K562 (cell line): ENCODE data around the gene STAB1. TPM values are rescaled to one million over a fixed set of nuclear protein-coding genes. Genes with fewer than 3 reads are reported as not detected.

Experiments used
- ATAC-seq: fragments of 200-7000 bp; cut with Tn5 transposase; 3 replicates; pipeline ENCODE4 v1.9.1; 2020; ENCODE audit warnings: moderate library complexity
- BruUV-seq: library from RNA; stranded (reverse); fragments of 400-500 nt; replicated peaks from 2 replicates; lab custom pipeline; 2021; lab: Mats Ljungman, UMichigan
- CTCF ChIA-PET: fragments of 300-600 bp; formaldehyde crosslinking; extraction: SDS; loops from one replicate; lab custom pipeline; 2021; ENCODE audit warnings: low intra/inter-chr PET ratio; lab: Yijun Ruan, JAX
- POLR2A ChIA-PET: fragments of 300-600, 350-650 bp; sonication (Branson Sonifier 250); formaldehyde crosslinking; extraction: SDS; loops from one replicate; lab custom pipeline; 2021; ENCODE audit warnings: antibody characterized with exemption, inconsistent platforms; lab: Yijun Ruan, JAX
- DNase-seq, 4 experiments: peaks; one replicate each; pipeline versions ENCODE4 v3.0.0 to v3.0.0-alpha.2; 2011 to 2018; ENCODE audit warnings: low spot score in 3 of 4, mixed read lengths in 3 of 4; ENCODE audit errors: extremely low read depth in 1 of 4
- FAIRE-seq: peaks from 2 replicates; lab custom pipeline; 2011; peaks lifted over from hg19 to GRCh38; lab: Jason Lieb, UNC
- H2AFZ ChIP-seq: 2 replicates; pipeline ENCODE4 v1.6.0; 2011; ENCODE audit warnings: low read depth, low read length, control low read depth, inconsistent platforms
- H3K27ac ChIP-seq: fragments of 200-600 bp; 3 replicates; pipeline ENCODE4 v1.8.0; 2011; ENCODE audit warnings: low read depth, mild to moderate bottlenecking, control low read depth, inconsistent platforms, low read length, moderate library complexity, mixed read lengths; ENCODE audit errors: extremely low read depth
- H3K27me3 ChIP-seq, 2 experiments: fragments of 300-600 bp in 1 of 2; 2 replicates in 1 of 2; 3 replicates in 1 of 2; pipeline versions ENCODE4 v1.6.0 to v1.8.0; 2011; ENCODE audit warnings: inconsistent platforms in 2 of 2, low read length in 2 of 2, mild to moderate bottlenecking in 1 of 2, mixed read lengths in 1 of 2, moderate library complexity in 1 of 2; ENCODE audit not compliant: control insufficient read depth in 2 of 2, insufficient read depth in 2 of 2
- H3K36me3 ChIP-seq: fragments of 300-600 bp; 3 replicates; pipeline ENCODE4 v1.8.0; 2011; ENCODE audit warnings: mild to moderate bottlenecking, low read length, inconsistent platforms; ENCODE audit not compliant: control insufficient read depth, insufficient read depth
- H3K4me1 ChIP-seq, 2 experiments: fragments of 200-600 bp in 1 of 2; replicated peaks in 1 of 2; 2 replicates in 1 of 2; 3 replicates in 1 of 2; pipeline versions ENCODE4 v1.5.1 to v1.8.0; 2011; ENCODE audit warnings: inconsistent platforms in 2 of 2, low read length in 2 of 2, mild to moderate bottlenecking in 1 of 2, mixed read lengths in 1 of 2, moderate library complexity in 1 of 2; ENCODE audit not compliant: control insufficient read depth in 2 of 2, insufficient read depth in 2 of 2
- H3K4me2 ChIP-seq: 2 replicates; pipeline ENCODE4 v1.6.1; 2011; ENCODE audit warnings: low read length, control low read depth, inconsistent platforms, mixed read lengths; ENCODE audit not compliant: insufficient read depth
- H3K4me3 ChIP-seq: fragments of 200-600 bp; sonication (generic), shearing (Covaris generic); 2 replicates; pipeline ENCODE4 v1.5.1; 2016; ENCODE audit warnings: control low read depth, inconsistent platforms
- H3K79me2 ChIP-seq: fragments of 200-600 bp; 3 replicates; pipeline ENCODE4 v1.8.0; 2011; ENCODE audit warnings: low read length, inconsistent platforms; ENCODE audit not compliant: control insufficient read depth, insufficient read depth
- H3K9ac ChIP-seq, 2 experiments: 2 replicates each; pipeline versions ENCODE4 v1.6.0 to v1.6.1; 2011; ENCODE audit warnings: low read depth in 2 of 2, low read length in 2 of 2, control low read depth in 1 of 2, inconsistent platforms in 1 of 2, mild to moderate bottlenecking in 1 of 2, mixed read lengths in 1 of 2; ENCODE audit not compliant: insufficient read depth in 1 of 2
- H3K9me1 ChIP-seq: one replicate; pipeline ENCODE4 v1.6.0; 2011; ENCODE audit warnings: inconsistent platforms, mild to moderate bottlenecking, low read length, moderate library complexity; ENCODE audit not compliant: control insufficient read depth, insufficient read depth
- H3K9me3 ChIP-seq: replicated peaks from 2 replicates; pipeline ENCODE4 v1.5.1; 2011; ENCODE audit warnings: low read depth, low read length, inconsistent platforms; ENCODE audit not compliant: control insufficient read depth, insufficient read depth
- H4K20me1 ChIP-seq: replicated peaks from 2 replicates; pipeline ENCODE4 v1.6.1; 2011; ENCODE audit warnings: low read length, inconsistent platforms, mixed read lengths; ENCODE audit not compliant: control insufficient read depth, insufficient read depth
- HNRNPLL ChIP-seq: fragments of 200-400 bp; formaldehyde crosslinking; IDR thresholded peaks from 2 replicates; pipeline ENCODE4 v1.6.1; 2017; ENCODE audit warnings: low read length, low read depth, mild to moderate bottlenecking; ENCODE audit not compliant: poor library complexity, severe bottlenecking
- POLR2G ChIP-seq: fragments of 200-400 bp; formaldehyde crosslinking; IDR thresholded peaks from 2 replicates; pipeline ENCODE4 v1.6.1; 2017; ENCODE audit warnings: low read depth, mild to moderate bottlenecking, antibody characterized with exemption, low read length, moderate library complexity
- SNAPC5 ChIP-seq: fragments of 250-450 bp; sonication (Bioruptor Pico); IDR thresholded peaks from 2 replicates; pipeline ENCODE4 v1.8.0; 2021; ENCODE audit warnings: moderate library complexity, mild to moderate bottlenecking, inconsistent platforms
- ZBTB9 ChIP-seq: fragments of 450-650 bp; formaldehyde crosslinking; IDR thresholded peaks from 2 replicates; pipeline ENCODE4 v1.4.0; 2020; ENCODE audit warnings: mild to moderate bottlenecking, moderate library complexity
- WGBS: fragments of 100-300 bp; shearing (Covaris generic); methylation state at CpG from one replicate; pipeline ENCODE4 v1.1.6; 2016; ENCODE audit warnings: low coverage, mixed read lengths; ENCODE audit not compliant: insufficient coverage; ENCODE audit errors: missing lambda C conversion rate; 5-methylcytosine and 5-hydroxymethylcytosine counted together
- in situ Hi-C: fragments of 300-500 bp; cut with MboI; formaldehyde crosslinking; loops from 4 replicates; pipeline ENCODE4 v1.15.0; 2018; ENCODE audit warnings: inconsistent platforms, mixed read lengths
- intact Hi-C: fragments of 100-400 bp; cut with micrococcal nuclease; formaldehyde crosslinking; loops from 2 replicates; pipeline ENCODE4 v1.14.2; 2022
- polyA plus RNA-seq, 8 experiments: library from polyadenylated mRNA; depleted of rRNA in 4 of 8; stranded (reverse) in 5 of 8; unstranded in 3 of 8; fragments of >200 nt; fragmentation: Nextera tagmentation in 2 of 8; fragmentation: Illumina TruSeq in 1 of 8; extraction: Ambion mirVana in 2 of 8; extraction: Trizol in 1 of 8; gene quantifications; 2 replicates each; pipeline versions ENCODE4 v1.2.1 to v1.2.3, GENCODE V29; 2011 to 2014; ENCODE audit warnings: inconsistent platforms in 1 of 8, missing spikeins in 1 of 8
- total RNA-seq, 7 experiments: library from RNA; depleted of rRNA in 6 of 7; stranded (reverse); fragments of >200 nt in 6 of 7; fragmentation: Illumina TruSeq in 2 of 7; extraction: Trizol in 2 of 7; gene quantifications; 2 replicates each; pipeline versions ENCODE4 v1.2.1 to v1.2.3, GENCODE V29; 2011 to 2021; ENCODE audit warnings: low replicate concordance in 1 of 7
- TF ChIP-seq, protein P1 (sequence below): fragments of 250-450 bp; sonication (Bioruptor Pico); IDR thresholded peaks from 2 replicates; pipeline ENCODE4 v1.8.0; 2021; ENCODE audit warnings: mild to moderate bottlenecking, moderate library complexity
- TF ChIP-seq, protein P2 (sequence below): fragments of 200-800 bp; sonication (Bioruptor generic); IDR thresholded peaks from 2 replicates; pipeline ENCODE4 v1.6.1; 2017; ENCODE audit warnings: missing genetic modification characterization, missing compliant biosample characterization

Gene STAB1
- total and polyA plus RNA-seq, 9 of the 15 experiments (the other 6 are each of a cell fraction or from before 2014, with no cell fraction given): 0.20 to 3.9 (median 1.2) TPM

- ATAC-seq (no peak), FAIRE-seq (no peak), DNase-seq (no peak)
- WGBS: 81% methylated on average over 15 of the region's 22 CpGs
- peaks cover 58% of the 10 kb centered on the region; the same call in 2 of the 3 replicates for H3K36me3 ChIP-seq
- no peaks in the 10 kb centered on the region for H3K9me3 ChIP-seq
- no peaks in the 10 kb centered on the region for H3K79me2 ChIP-seq
- in situ Hi-C loops (no loop called here), intact Hi-C loops (no loop called here)
- POLR2A ChIA-PET: interaction anchor here (0.8 to 1.5 kb wide), 8 partner anchors 8 to 189 kb away, joined by 3 to 7 read pairs (median 4); no protein-coding TSS in a partner anchor
- H3K27ac ChIP-seq: no peak overlapping the region
- no peaks in the 10 kb centered on the region for H3K9me1 ChIP-seq
- TF ChIP-seq, protein P1, sequence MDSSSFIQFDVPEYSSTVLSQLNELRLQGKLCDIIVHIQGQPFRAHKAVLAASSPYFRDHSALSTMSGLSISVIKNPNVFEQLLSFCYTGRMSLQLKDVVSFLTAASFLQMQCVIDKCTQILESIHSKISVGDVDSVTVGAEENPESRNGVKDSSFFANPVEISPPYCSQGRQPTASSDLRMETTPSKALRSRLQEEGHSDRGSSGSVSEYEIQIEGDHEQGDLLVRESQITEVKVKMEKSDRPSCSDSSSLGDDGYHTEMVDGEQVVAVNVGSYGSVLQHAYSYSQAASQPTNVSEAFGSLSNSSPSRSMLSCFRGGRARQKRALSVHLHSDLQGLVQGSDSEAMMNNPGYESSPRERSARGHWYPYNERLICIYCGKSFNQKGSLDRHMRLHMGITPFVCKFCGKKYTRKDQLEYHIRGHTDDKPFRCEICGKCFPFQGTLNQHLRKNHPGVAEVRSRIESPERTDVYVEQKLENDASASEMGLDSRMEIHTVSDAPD (CRISPR knock-in tag): no peak
- TF ChIP-seq ZBTB9 (CRISPR knock-in tag) (no peak), SNAPC5 (CRISPR knock-in tag) (no peak), POLR2G (0 out of 2 replicates have a peak, but pooled peaks have one; percentile 26), HNRNPLL (no peak)
- TF ChIP-seq, protein P2, sequence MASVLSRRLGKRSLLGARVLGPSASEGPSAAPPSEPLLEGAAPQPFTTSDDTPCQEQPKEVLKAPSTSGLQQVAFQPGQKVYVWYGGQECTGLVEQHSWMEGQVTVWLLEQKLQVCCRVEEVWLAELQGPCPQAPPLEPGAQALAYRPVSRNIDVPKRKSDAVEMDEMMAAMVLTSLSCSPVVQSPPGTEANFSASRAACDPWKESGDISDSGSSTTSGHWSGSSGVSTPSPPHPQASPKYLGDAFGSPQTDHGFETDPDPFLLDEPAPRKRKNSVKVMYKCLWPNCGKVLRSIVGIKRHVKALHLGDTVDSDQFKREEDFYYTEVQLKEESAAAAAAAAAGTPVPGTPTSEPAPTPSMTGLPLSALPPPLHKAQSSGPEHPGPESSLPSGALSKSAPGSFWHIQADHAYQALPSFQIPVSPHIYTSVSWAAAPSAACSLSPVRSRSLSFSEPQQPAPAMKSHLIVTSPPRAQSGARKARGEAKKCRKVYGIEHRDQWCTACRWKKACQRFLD: no peak
- H2AFZ ChIP-seq: no peak overlapping the region
- CTCF ChIA-PET: no interaction called here
- no TSS peak for BruUV-seq
- no peak overlapping the region for H3K4me3 ChIP-seq
- H3K4me1 ChIP-seq: peaks cover 0 to 27% of the 10 kb centered on the region in 2 experiments; a peak in 2 of 5 replicates
- no peak overlapping the region for H3K4me2 ChIP-seq
- H3K27me3 ChIP-seq: no peaks in the 10 kb centered on the region
- no peaks in the 10 kb centered on the region; the same call in 1 of the 2 replicates for H4K20me1 ChIP-seq
- peak overlapping the region in 1 of 2 experiments; percentile 52; a peak in 2 of 4 replicates for H3K9ac ChIP-seq
These were observed 4.9 kb upstream of the STAB1 start for GRCh38 chr3:52490035-52490938.
